Dendritic cell treated with granulocyte-macrophage colony-stimulating factor and Interleukin-4, amounts not matched to agents 40 ng/mL and 50 ng/mL, for 4 days (primary cell): ENCODE data around the gene DNAJC1.
"Not testable (repeated sequence)": the region's sequence is repeated elsewhere in the genome, so short reads cannot be mapped to it uniquely, and the experiment has no call there.

ENCODE experiments used
- H3K27ac Mint-ChIP-seq: one replicate; pipeline ENCODE4 v1.8.0; 2022; ENCODE audit warnings: mild to moderate bottlenecking, mixed read lengths
- H3K27me3 Mint-ChIP-seq: one replicate; pipeline ENCODE4 v1.8.0; 2022; ENCODE audit warnings: mild to moderate bottlenecking, mixed read lengths
- H3K36me3 Mint-ChIP-seq: one replicate; pipeline ENCODE4 v1.8.0; 2022; ENCODE audit warnings: low read depth, mixed read lengths
- H3K4me1 Mint-ChIP-seq: one replicate; pipeline ENCODE4 v1.8.0; 2022; ENCODE audit warnings: low read depth, mixed read lengths
- H3K4me3 Mint-ChIP-seq: one replicate; pipeline ENCODE4 v1.8.0; 2022; ENCODE audit warnings: mild to moderate bottlenecking, moderate library complexity, mixed read lengths
- H3K9me3 Mint-ChIP-seq: one replicate; pipeline ENCODE4 v1.8.0; 2022; ENCODE audit warnings: mixed read lengths
- intact Hi-C: fragments of 100-400 bp; cut with micrococcal nuclease; formaldehyde crosslinking; loops from one replicate; pipeline ENCODE4 v1.15.0; 2022

DNAJC1 gene

DNA sequence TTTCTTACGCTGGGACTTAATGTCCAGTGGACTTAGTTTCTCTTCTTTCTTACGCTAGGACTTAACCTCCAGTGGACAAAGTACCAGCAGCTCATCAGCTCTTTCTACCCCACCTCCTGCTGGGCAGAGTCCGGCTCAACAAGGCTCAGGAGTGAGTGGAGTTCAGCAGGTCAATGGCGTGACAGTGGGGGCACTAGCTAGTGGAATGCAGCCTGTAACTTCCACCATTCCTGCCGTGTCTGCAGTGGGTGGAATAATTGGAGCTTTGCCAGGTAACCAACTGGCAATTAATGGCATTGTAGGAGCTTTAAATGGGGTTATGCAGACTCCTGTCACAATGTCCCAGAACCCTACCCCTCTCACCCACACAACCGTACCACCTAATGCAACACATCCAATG lies 269.8 kb downstream of the DNAJC1 start:
- H3K27ac Mint-ChIP-seq = no peak overlapping the region
- H3K9me3 Mint-ChIP-seq = no peaks in the 10 kb centered on the region
- no peaks in the 10 kb centered on the region for H3K27me3 Mint-ChIP-seq
- H3K4me1 Mint-ChIP-seq = peaks cover 9% of the 10 kb centered on the region
- intact Hi-C loops = loop anchor here (5.0 kb wide), 2 partner anchors 236 to 456 kb away; no protein-coding TSS in a partner anchor
- no peak overlapping the region for H3K4me3 Mint-ChIP-seq
- H3K36me3 Mint-ChIP-seq = peaks cover 77% of the 10 kb centered on the region

DNA sequence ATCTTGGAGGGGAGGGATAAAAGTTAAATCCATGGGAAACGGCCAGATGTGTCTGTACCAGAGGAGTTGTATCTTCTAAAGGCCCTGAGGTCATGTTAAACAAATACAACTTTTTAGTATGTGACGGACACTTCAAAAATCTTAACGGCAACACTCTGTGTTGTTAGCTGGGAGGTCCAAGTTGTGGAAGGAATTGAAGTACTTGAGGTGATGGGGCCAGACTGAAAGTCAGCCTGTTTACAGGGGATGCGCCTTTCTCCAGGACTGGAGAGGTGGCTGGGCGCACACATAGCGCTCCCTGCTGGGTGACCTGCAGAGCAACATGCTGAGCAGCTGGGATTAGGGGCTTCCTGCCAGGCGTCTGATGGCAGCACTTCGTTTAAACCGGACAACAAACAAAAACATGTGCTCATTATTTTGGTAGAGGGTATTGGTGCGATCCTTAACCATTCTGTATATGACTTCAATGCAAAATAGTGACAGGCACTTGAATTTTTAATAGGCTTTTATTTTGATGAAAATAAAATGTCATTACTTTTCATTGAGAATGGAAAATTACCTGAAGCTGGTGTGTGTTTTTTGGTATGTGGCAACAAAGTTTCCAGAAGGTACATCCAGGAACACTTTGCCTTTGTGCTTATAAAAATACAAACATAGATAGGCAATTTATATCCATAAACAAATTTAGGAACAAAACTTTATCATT lies 271.3 kb downstream of the DNAJC1 start:
- intact Hi-C loops = loop anchor here (5.0 kb wide), 2 partner anchors 235 to 455 kb away; no protein-coding TSS in a partner anchor
- H3K4me3 Mint-ChIP-seq = no peak overlapping the region
- no peaks in the 10 kb centered on the region for H3K27me3 Mint-ChIP-seq
- H3K36me3 Mint-ChIP-seq = peaks cover 77% of the 10 kb centered on the region
- peaks cover 7% of the 10 kb centered on the region for H3K4me1 Mint-ChIP-seq
- H3K9me3 Mint-ChIP-seq = no peaks in the 10 kb centered on the region
- no peak overlapping the region for H3K27ac Mint-ChIP-seq

GRCh38 chr10:21728618-21729017 lies 274.9 kb downstream of the DNAJC1 start:
- no peaks in the 10 kb centered on the region for H3K9me3 Mint-ChIP-seq
- H3K4me1 Mint-ChIP-seq = peaks cover 7% of the 10 kb centered on the region
- H3K27ac Mint-ChIP-seq = no peak overlapping the region
- H3K27me3 Mint-ChIP-seq = no peaks in the 10 kb centered on the region
- H3K36me3 Mint-ChIP-seq = peaks cover 65% of the 10 kb centered on the region
- intact Hi-C loops = loop anchor here (10.0 kb wide), 1 partner anchor 226 kb away; no protein-coding TSS in a partner anchor
- H3K4me3 Mint-ChIP-seq = no peak overlapping the region

GRCh38 chr10:21727452-21728168 lies 275.9 kb downstream of the DNAJC1 start:
- Mint-ChIP-seq H3K9me3 (no peaks in the 10 kb centered on the region), H3K4me3 (no peak overlapping the region), H3K27me3 (no peaks in the 10 kb centered on the region), H3K27ac (no peak overlapping the region), H3K4me1 (peaks cover 7% of the 10 kb centered on the region), H3K36me3 (peaks cover 63% of the 10 kb centered on the region)
- intact Hi-C loops = loop anchor here (10.0 kb wide), 1 partner anchor 227 kb away; no protein-coding TSS in a partner anchor

GRCh38 chr10:21726601-21727225 lies 276.8 kb downstream of the DNAJC1 start:
- H3K36me3 Mint-ChIP-seq = peaks cover 62% of the 10 kb centered on the region
- no peaks in the 10 kb centered on the region for H3K9me3 Mint-ChIP-seq
- peaks cover 7% of the 10 kb centered on the region for H3K4me1 Mint-ChIP-seq
- intact Hi-C loops = loop anchor here (10.0 kb wide), 1 partner anchor 228 kb away; no protein-coding TSS in a partner anchor
- no peak overlapping the region for H3K27ac Mint-ChIP-seq
- no peaks in the 10 kb centered on the region for H3K27me3 Mint-ChIP-seq
- H3K4me3 Mint-ChIP-seq = no peak overlapping the region

- peaks cover 46% of the 10 kb centered on the region for H3K36me3 Mint-ChIP-seq
- no peak overlapping the region for H3K4me3 Mint-ChIP-seq
- H3K27ac Mint-ChIP-seq = no peak overlapping the region
- no peaks in the 10 kb centered on the region for H3K9me3 Mint-ChIP-seq
- intact Hi-C loops = loop anchor here (10.0 kb wide), 1 partner anchor 230 kb away; no protein-coding TSS in a partner anchor
- peaks cover 7% of the 10 kb centered on the region for H3K4me1 Mint-ChIP-seq
- no peaks in the 10 kb centered on the region for H3K27me3 Mint-ChIP-seq
Observed at GRCh38 chr10:21724687-21725367, 278.7 kb downstream of the DNAJC1 start.

- Mint-ChIP-seq H3K27ac (no peak overlapping the region), H3K4me3 (no peak overlapping the region), H3K27me3 (no peaks in the 10 kb centered on the region), H3K36me3 (peaks cover 44% of the 10 kb centered on the region), H3K4me1 (peaks cover 7% of the 10 kb centered on the region), H3K9me3 (no peaks in the 10 kb centered on the region)
- intact Hi-C loops = loop anchor here (10.0 kb wide), 1 partner anchor 231 kb away; no protein-coding TSS in a partner anchor
Observed at GRCh38 chr10:21724020-21724589, 279.4 kb downstream of the DNAJC1 start.

- intact Hi-C loops = loop anchor here (10.0 kb wide), 1 partner anchor 233 kb away; no protein-coding TSS in a partner anchor
- H3K9me3 Mint-ChIP-seq = peaks cover 10% of the 10 kb centered on the region
Observed at GRCh38 chr10:21722209-21722608, 281.3 kb downstream of the DNAJC1 start.

GRCh38 chr10:21721000-21721665 lies 282.4 kb downstream of the DNAJC1 start:
- peaks cover 12% of the 10 kb centered on the region for H3K9me3 Mint-ChIP-seq
- intact Hi-C loops = loop anchor here (10.0 kb wide), 1 partner anchor 234 kb away; no protein-coding TSS in a partner anchor
- no peaks in the 10 kb centered on the region for H3K27me3 Mint-ChIP-seq

More at GRCh38 chr10:21722209-21722608, 281.3 kb downstream of the DNAJC1 start:
- peaks cover 13% of the 10 kb centered on the region for H3K4me1 Mint-ChIP-seq
- no peaks in the 10 kb centered on the region for H3K27me3 Mint-ChIP-seq
- H3K4me3 Mint-ChIP-seq = no peak overlapping the region
- H3K27ac Mint-ChIP-seq = no peak overlapping the region
- H3K36me3 Mint-ChIP-seq = peaks cover 44% of the 10 kb centered on the region

DNA sequence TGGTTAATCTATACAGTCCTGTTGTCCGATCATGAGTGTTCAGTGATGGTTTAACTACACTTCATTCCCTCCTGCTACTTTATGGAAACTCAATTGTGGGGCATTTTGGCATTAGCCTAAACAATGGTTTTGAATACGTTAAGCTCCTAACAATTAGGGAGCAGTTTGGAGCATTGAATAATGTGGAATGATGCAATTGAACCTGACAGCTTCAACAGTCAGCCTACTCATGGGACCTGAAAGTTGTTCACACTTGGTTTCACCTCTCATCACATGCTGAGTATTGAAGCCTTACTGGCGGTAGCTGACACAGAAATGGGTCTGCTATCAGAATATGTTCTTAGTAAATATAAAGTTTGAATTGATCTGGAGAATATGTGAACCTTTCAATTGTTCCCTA lies 283.4 kb downstream of the DNAJC1 start:
- no peaks in the 10 kb centered on the region for H3K27me3 Mint-ChIP-seq
- peaks cover 18% of the 10 kb centered on the region for H3K4me1 Mint-ChIP-seq
- peaks cover 12% of the 10 kb centered on the region for H3K9me3 Mint-ChIP-seq
- H3K27ac Mint-ChIP-seq = no peak overlapping the region
- H3K4me3 Mint-ChIP-seq = no peak overlapping the region
- intact Hi-C loops = loop anchor here (10.0 kb wide), 1 partner anchor 235 kb away; no protein-coding TSS in a partner anchor
- peaks cover 52% of the 10 kb centered on the region for H3K36me3 Mint-ChIP-seq

More at GRCh38 chr10:21721000-21721665, 282.4 kb downstream of the DNAJC1 start:
- H3K4me1 Mint-ChIP-seq = peaks cover 13% of the 10 kb centered on the region
- no peak overlapping the region for H3K27ac Mint-ChIP-seq
- no peak overlapping the region for H3K4me3 Mint-ChIP-seq
- peaks cover 45% of the 10 kb centered on the region for H3K36me3 Mint-ChIP-seq

DNA sequence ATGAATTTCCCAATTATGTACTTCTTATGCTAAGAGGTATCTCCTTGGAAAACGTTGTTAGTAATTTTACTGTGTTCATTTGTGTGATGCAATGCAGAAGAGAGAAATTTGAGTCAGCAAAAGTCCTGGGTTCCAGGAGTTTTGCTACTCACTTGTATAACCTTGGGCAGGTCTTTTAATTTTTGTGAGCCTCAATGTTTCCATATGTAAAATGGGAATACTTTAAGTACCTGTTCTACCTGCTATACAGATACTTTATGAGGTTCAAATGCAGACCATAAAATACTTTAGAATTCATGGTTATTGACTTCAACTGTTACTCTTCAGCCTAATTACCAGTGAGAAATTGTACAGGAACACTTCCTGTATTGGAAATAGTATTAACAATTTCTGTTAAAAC lies 284.0 kb downstream of the DNAJC1 start:
- peaks cover 12% of the 10 kb centered on the region for H3K9me3 Mint-ChIP-seq
- no peak overlapping the region for H3K4me3 Mint-ChIP-seq
- intact Hi-C loops = no loop called here
- H3K27ac Mint-ChIP-seq = no peak overlapping the region
- peaks cover 58% of the 10 kb centered on the region for H3K36me3 Mint-ChIP-seq
- H3K27me3 Mint-ChIP-seq = no peaks in the 10 kb centered on the region
- peaks cover 17% of the 10 kb centered on the region for H3K4me1 Mint-ChIP-seq

DNA sequence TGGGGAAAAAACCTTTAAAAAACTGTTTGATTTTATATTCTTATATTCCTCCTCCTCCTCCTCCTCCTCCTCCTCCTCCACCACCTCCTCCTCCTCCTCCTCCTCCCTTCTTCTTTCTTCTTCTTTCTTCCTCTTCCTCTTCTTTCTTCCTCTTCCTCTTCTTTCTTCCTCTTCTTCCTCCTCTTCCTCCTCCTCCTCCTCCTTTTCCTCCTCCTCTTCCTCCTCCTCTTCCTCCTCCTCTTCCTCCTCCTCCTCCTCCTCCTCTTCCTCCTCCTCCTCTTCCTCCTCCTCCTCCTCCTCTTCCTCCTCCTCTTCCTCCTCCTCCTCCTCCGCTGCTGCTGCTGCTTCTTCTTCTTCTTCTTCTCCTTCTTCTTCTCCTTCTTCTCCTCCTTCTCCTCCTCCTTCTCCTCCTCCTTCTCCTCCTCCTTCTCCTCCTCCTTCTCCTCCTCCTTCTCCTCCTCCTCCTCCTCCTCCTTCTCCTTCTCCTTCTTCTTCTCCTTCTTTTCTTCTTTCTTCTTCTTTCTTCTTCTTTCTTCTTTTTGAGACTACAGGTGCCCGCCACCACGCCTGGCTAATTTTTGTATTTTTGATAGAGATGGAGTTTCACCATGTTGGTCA lies 286.0 kb downstream of the DNAJC1 start:
- peak overlapping the region; percentile 21 for H3K27ac Mint-ChIP-seq
- intact Hi-C loops = not testable (repeated sequence)

More for the DNA sequence above, 286.0 kb downstream of the DNAJC1 start:
- H3K36me3 Mint-ChIP-seq = peaks cover 76% of the 10 kb centered on the region
- H3K27me3 Mint-ChIP-seq, H3K4me3 Mint-ChIP-seq: not testable (repeated sequence)
- peaks cover 12% of the 10 kb centered on the region for H3K4me1 Mint-ChIP-seq
- peaks cover 12% of the 10 kb centered on the region for H3K9me3 Mint-ChIP-seq
